HUES48 (cell line): ENCODE data around the gene ABHD5.

Experiments used
- H3K27ac ChIP-seq: one replicate; pipeline ENCODE4 v1.7.0; 2013; ENCODE audit warnings: low read depth, low read length, inconsistent platforms
- H3K27me3 ChIP-seq: 2 replicates; pipeline ENCODE4 v1.6.1; 2013; ENCODE audit warnings: mild to moderate bottlenecking, low read length; ENCODE audit not compliant: control insufficient read depth, insufficient read depth
- H3K36me3 ChIP-seq: 2 replicates; pipeline ENCODE4 v1.6.1; 2013; ENCODE audit warnings: low read length; ENCODE audit not compliant: control insufficient read depth, insufficient read depth
- H3K4me1 ChIP-seq: 2 replicates; pipeline ENCODE4 v1.6.1; 2013; ENCODE audit warnings: mild to moderate bottlenecking, low read length; ENCODE audit not compliant: control insufficient read depth, insufficient read depth
- H3K4me3 ChIP-seq: 2 replicates; pipeline ENCODE4 v1.5.1; 2013; ENCODE audit warnings: mild to moderate bottlenecking, low read depth, low read length
- H3K9ac ChIP-seq: 2 replicates; pipeline ENCODE4 v1.6.1; 2013; ENCODE audit warnings: mild to moderate bottlenecking, low read depth, low read length, moderate library complexity
- H3K9me3 ChIP-seq: 2 replicates; pipeline ENCODE4 v1.6.1; 2013; ENCODE audit warnings: low read length; ENCODE audit not compliant: control insufficient read depth, insufficient read depth

ABHD5 gene

GRCh38 chr3:43686700-43687498, 3.8 kb upstream of the ABHD5 start:
- Histone ChIP-seq H3K9ac (no peak overlapping the region), H3K27me3 (no peaks in the 10 kb centered on the region), H3K4me3 (no peak overlapping the region)

GRCh38 chr3:43687499-43687811, 3.3 kb upstream of the ABHD5 start:
- H3K27ac ChIP-seq, result no peak overlapping the region
- H3K9ac ChIP-seq, result no peak overlapping the region
- no peaks in the 10 kb centered on the region for H3K27me3 ChIP-seq
- no peaks in the 10 kb centered on the region for H3K36me3 ChIP-seq
- H3K9me3 ChIP-seq, result no peaks in the 10 kb centered on the region
- no peak overlapping the region for H3K4me3 ChIP-seq
- peaks cover 19% of the 10 kb centered on the region for H3K4me1 ChIP-seq

More at GRCh38 chr3:43686700-43687498, 3.8 kb upstream of the ABHD5 start:
- H3K27ac ChIP-seq, result no peak overlapping the region
- no peaks in the 10 kb centered on the region for H3K9me3 ChIP-seq
- peaks cover 13% of the 10 kb centered on the region for H3K4me1 ChIP-seq
- no peaks in the 10 kb centered on the region for H3K36me3 ChIP-seq

- H3K27me3 ChIP-seq, result no peaks in the 10 kb centered on the region
- peaks cover 27% of the 10 kb centered on the region for H3K4me1 ChIP-seq
- no peaks in the 10 kb centered on the region for H3K36me3 ChIP-seq
- H3K4me3 ChIP-seq, result no peak overlapping the region
- no peak overlapping the region for H3K27ac ChIP-seq
- no peak overlapping the region for H3K9ac ChIP-seq
- no peaks in the 10 kb centered on the region for H3K9me3 ChIP-seq
Measured at GRCh38 chr3:43688245-43688650, 2.5 kb upstream of the ABHD5 start.

GRCh38 chr3:43689166-43689565, 1.6 kb upstream of the ABHD5 start:
- Histone ChIP-seq H3K27me3 (no peaks in the 10 kb centered on the region), H3K9ac (no peak overlapping the region), H3K36me3 (no peaks in the 10 kb centered on the region), H3K4me1 (peaks cover 32% of the 10 kb centered on the region), H3K27ac (no peak overlapping the region), H3K4me3 (peak overlapping the region; percentile 77), H3K9me3 (no peaks in the 10 kb centered on the region)

- peaks cover 35% of the 10 kb centered on the region for H3K4me1 ChIP-seq
- no peaks in the 10 kb centered on the region for H3K9me3 ChIP-seq
- peak overlapping the region; percentile 77 for H3K4me3 ChIP-seq
- peak overlapping the region; percentile 84 for H3K27ac ChIP-seq
- no peaks in the 10 kb centered on the region for H3K27me3 ChIP-seq
- H3K9ac ChIP-seq, result peak overlapping the region; percentile 57
- H3K36me3 ChIP-seq, result no peaks in the 10 kb centered on the region
Measured at GRCh38 chr3:43689766-43690399, 855 bp upstream of the ABHD5 start.

GRCh38 chr3:43691120-43691995, 620 bp downstream of the ABHD5 start:
- Histone ChIP-seq H3K9ac (peak overlapping the region; percentile 66), H3K9me3 (no peaks in the 10 kb centered on the region), H3K27me3 (no peaks in the 10 kb centered on the region), H3K4me3 (peak overlapping the region; percentile 77), H3K4me1 (peaks cover 46% of the 10 kb centered on the region), H3K36me3 (no peaks in the 10 kb centered on the region), H3K27ac (peak overlapping the region; percentile 84)

GRCh38 chr3:43692085-43692855, 1.5 kb downstream of the ABHD5 start:
- no peaks in the 10 kb centered on the region for H3K9me3 ChIP-seq
- no peaks in the 10 kb centered on the region for H3K27me3 ChIP-seq
- no peak overlapping the region for H3K27ac ChIP-seq
- H3K9ac ChIP-seq, result no peak overlapping the region
- H3K36me3 ChIP-seq, result no peaks in the 10 kb centered on the region
- peaks cover 55% of the 10 kb centered on the region for H3K4me1 ChIP-seq
- peak overlapping the region; percentile 77 for H3K4me3 ChIP-seq

GRCh38 chr3:43692971-43693370, 2.2 kb downstream of the ABHD5 start:
- H3K27me3 ChIP-seq, result no peaks in the 10 kb centered on the region
- no peak overlapping the region for H3K9ac ChIP-seq
- H3K9me3 ChIP-seq, result no peaks in the 10 kb centered on the region
- H3K4me1 ChIP-seq, result peaks cover 60% of the 10 kb centered on the region
- no peaks in the 10 kb centered on the region for H3K36me3 ChIP-seq
- no peak overlapping the region for H3K4me3 ChIP-seq
- H3K27ac ChIP-seq, result peak overlapping the region; percentile 39

- no peak overlapping the region; the same call in 1 of the 2 replicates for H3K4me3 ChIP-seq
- no peaks in the 10 kb centered on the region for H3K36me3 ChIP-seq
- H3K9me3 ChIP-seq, result no peaks in the 10 kb centered on the region
- H3K27ac ChIP-seq, result peak overlapping the region; percentile 39
- H3K4me1 ChIP-seq, result peaks cover 67% of the 10 kb centered on the region
- no peak overlapping the region for H3K9ac ChIP-seq
- H3K27me3 ChIP-seq, result no peaks in the 10 kb centered on the region
Measured at GRCh38 chr3:43693594-43693993, 2.9 kb downstream of the ABHD5 start.

- H3K4me3 ChIP-seq, result no peak overlapping the region
- no peaks in the 10 kb centered on the region for H3K27me3 ChIP-seq
- H3K36me3 ChIP-seq, result no peaks in the 10 kb centered on the region
- no peaks in the 10 kb centered on the region for H3K9me3 ChIP-seq
- peaks cover 64% of the 10 kb centered on the region for H3K4me1 ChIP-seq
- H3K9ac ChIP-seq, result no peak overlapping the region
- no peak overlapping the region for H3K27ac ChIP-seq
Measured at GRCh38 chr3:43695443-43695842, 4.7 kb downstream of the ABHD5 start.
